Measurements from ENCODE around the gene OR51D1.

- TF ChIP-seq EZH2phosphoT487 (IDR thresholded peaks at IDR 0.05; ENCODE audit: low read length) (no peak), EZH2 (optimal IDR thresholded peaks at IDR 0.05; ENCODE audit: low read depth, low read length) (no peak), CTCF (IDR thresholded peaks at IDR 0.05; ENCODE audit: low read length) (no peak)
These were observed 4.8 kb downstream of the OR51D1 start for GRCh38 chr11:4642043-4642442.

Data from MM.1S (cell line).